Gastrocnemius medialis (tissue), 4 donors: Measurements from ENCODE around the gene POU5F2.

Experiments used
- POLR2A ChIP-seq, 2 donors: fragments of 450-650 bp; IDR thresholded peaks; one replicate each; pipeline ENCODE4 v1.6.1; 2017; ENCODE audit warnings: antibody characterized with exemption in 2 of 2, mild to moderate bottlenecking in 2 of 2, moderate library complexity in 2 of 2
- TF ChIP-seq, protein P1 (sequence below), 5 experiments: fragments of 450-650 bp in 3 of 5; fragments of 200-600 bp in 2 of 5; sonication (generic) in 2 of 5; IDR thresholded peaks in 4 of 5; conservative IDR thresholded peaks in 1 of 5; 1 replicate in 4 of 5; 2 replicates in 1 of 5; pipeline ENCODE4 v1.5.1; 2016 to 2019; ENCODE audit warnings: antibody characterized with exemption in 5 of 5, mild to moderate bottlenecking in 3 of 5, moderate library complexity in 3 of 5

DNA sequence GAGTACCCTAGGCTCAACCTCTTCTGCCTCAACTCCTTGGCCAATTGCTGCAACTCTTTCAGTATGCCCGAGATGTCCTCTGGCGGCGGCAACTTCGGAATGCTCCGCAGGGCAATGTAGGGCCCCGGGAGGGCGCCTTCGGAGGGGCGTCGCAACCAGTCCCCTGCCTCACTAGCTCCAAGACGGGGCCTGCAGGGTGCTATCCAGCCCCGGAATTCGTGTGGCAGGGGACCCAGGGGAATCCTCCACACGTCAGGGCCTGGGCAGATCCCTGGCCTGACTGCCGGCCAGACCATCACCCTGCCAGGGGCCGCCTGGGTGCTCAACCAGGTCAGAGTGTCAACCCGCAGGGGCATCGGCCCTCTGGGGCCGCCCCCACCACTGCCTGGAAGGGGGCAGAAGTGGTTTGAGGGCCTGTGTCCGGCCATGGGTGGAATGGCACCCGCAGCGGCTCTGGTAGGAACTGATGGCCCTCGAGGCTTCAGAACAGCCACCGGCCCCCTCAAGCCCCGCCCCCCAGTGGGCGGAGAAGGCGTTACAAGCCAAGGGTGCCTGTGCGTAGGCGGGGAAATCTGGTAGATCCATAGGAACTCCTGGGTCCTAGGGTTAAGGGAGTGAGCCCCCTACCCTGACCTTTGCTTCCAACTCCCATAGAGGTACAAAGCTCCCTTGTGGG lies at the start of gene POU5F2:
- TF ChIP-seq, protein P1, sequence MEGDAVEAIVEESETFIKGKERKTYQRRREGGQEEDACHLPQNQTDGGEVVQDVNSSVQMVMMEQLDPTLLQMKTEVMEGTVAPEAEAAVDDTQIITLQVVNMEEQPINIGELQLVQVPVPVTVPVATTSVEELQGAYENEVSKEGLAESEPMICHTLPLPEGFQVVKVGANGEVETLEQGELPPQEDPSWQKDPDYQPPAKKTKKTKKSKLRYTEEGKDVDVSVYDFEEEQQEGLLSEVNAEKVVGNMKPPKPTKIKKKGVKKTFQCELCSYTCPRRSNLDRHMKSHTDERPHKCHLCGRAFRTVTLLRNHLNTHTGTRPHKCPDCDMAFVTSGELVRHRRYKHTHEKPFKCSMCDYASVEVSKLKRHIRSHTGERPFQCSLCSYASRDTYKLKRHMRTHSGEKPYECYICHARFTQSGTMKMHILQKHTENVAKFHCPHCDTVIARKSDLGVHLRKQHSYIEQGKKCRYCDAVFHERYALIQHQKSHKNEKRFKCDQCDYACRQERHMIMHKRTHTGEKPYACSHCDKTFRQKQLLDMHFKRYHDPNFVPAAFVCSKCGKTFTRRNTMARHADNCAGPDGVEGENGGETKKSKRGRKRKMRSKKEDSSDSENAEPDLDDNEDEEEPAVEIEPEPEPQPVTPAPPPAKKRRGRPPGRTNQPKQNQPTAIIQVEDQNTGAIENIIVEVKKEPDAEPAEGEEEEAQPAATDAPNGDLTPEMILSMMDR (IDR thresholded peaks at IDR 0.05 in 4 of 5, conservative IDR thresholded peaks at IDR 0.05 in 1 of 5), result no peak
- no peak for TF ChIP-seq POLR2A (IDR thresholded peaks at IDR 0.05)
